Activated CD4-positive, CD25-positive, alpha-beta regulatory T cell treated with anti-CD3 and anti-CD28 coated beads, Interleukin-2, amount 50 U/mL, for 72 hours (primary cell): ENCODE data around the gene CPZ.
A peak's percentile ranks its signal among the peaks of the same experiment; 100 is the strongest.

Source experiments
- DNase-seq: peaks from one replicate; pipeline ENCODE4 v3.0.0; 2021

The CPZ gene

GRCh38 chr4:8581094-8581861 is 11.3 kb upstream of the CPZ start:
- DNase-seq = peak; percentile 25

GRCh38 chr4:8582016-8582415 is 10.5 kb upstream of the CPZ start:
- no peak for DNase-seq

- peak; percentile 15 for DNase-seq
Observed at GRCh38 chr4:8582436-8582835, 10.1 kb upstream of the CPZ start.

- peak; percentile 1 for DNase-seq
Observed at GRCh38 chr4:8582941-8583654, 9.5 kb upstream of the CPZ start.

- DNase-seq = no peak
Observed at GRCh38 chr4:8583655-8584025, 8.9 kb upstream of the CPZ start.

- no peak for DNase-seq
Observed at GRCh38 chr4:8585186-8585585, 7.4 kb upstream of the CPZ start.

GRCh38 chr4:8585721-8586212 is 6.8 kb upstream of the CPZ start:
- DNase-seq = peak; percentile 9

- no peak for DNase-seq
Observed at GRCh38 chr4:8586246-8586645, 6.3 kb upstream of the CPZ start.

GRCh38 chr4:8586671-8587468 is 5.7 kb upstream of the CPZ start:
- DNase-seq = peak; percentile 17

- no peak for DNase-seq
Observed at GRCh38 chr4:8587469-8588195, 4.9 kb upstream of the CPZ start.

- no peak for DNase-seq
Observed at GRCh38 chr4:8588196-8588470, 4.4 kb upstream of the CPZ start.

GRCh38 chr4:8589336-8589735 is 3.2 kb upstream of the CPZ start:
- DNase-seq = no peak

- no peak for DNase-seq
Observed at GRCh38 chr4:8589823-8590545, 2.6 kb upstream of the CPZ start.

GRCh38 chr4:8590546-8590880 is 2.1 kb upstream of the CPZ start:
- no peak for DNase-seq

GRCh38 chr4:8591114-8591513 is 1.5 kb upstream of the CPZ start:
- no peak for DNase-seq

- no peak for DNase-seq
Observed at GRCh38 chr4:8591626-8592365, 769 bp upstream of the CPZ start.

- no peak for DNase-seq
Observed at GRCh38 chr4:8593264-8594096, 915 bp downstream of the CPZ start.

- DNase-seq = no peak
Observed at GRCh38 chr4:8594097-8595038, 1.8 kb downstream of the CPZ start.

- DNase-seq = no peak
Observed at GRCh38 chr4:8595237-8596087, 2.9 kb downstream of the CPZ start.
